ENCODE results near the gene HOXA2.
A peak's percentile ranks its signal among the peaks of the same experiment; 100 is the strongest.

The HOXA2 gene

GRCh38 chr7:27141137-27141922, 38.8 kb upstream of the HOXA2 start:
- DNase-seq (ENCODE audit: low read depth in 3 of 3) = no peak

GRCh38 chr7:27140126-27140857, 37.8 kb upstream of the HOXA2 start:
- no peak for DNase-seq (ENCODE audit: low read depth in 3 of 3)

GRCh38 chr7:27139334-27140125, 37.0 kb upstream of the HOXA2 start:
- no peak for DNase-seq (ENCODE audit: low read depth in 3 of 3)

GRCh38 chr7:27138985-27139333, 36.5 kb upstream of the HOXA2 start:
- no peak for DNase-seq (ENCODE audit: low read depth in 3 of 3)

GRCh38 chr7:27138472-27138871, 36.0 kb upstream of the HOXA2 start:
- no peak for DNase-seq (ENCODE audit: low read depth in 3 of 3)

GRCh38 chr7:27137640-27138315, 35.3 kb upstream of the HOXA2 start:
- DNase-seq (ENCODE audit: low read depth in 3 of 3) = no peak

GRCh38 chr7:27134392-27134791, 31.9 kb upstream of the HOXA2 start:
- no peak for DNase-seq (ENCODE audit: low read depth in 3 of 3)

- DNase-seq (ENCODE audit: low read depth in 3 of 3) = no peak
Measured at GRCh38 chr7:27133409-27134231, 31.1 kb upstream of the HOXA2 start.

GRCh38 chr7:27132978-27133377, 30.5 kb upstream of the HOXA2 start:
- DNase-seq (ENCODE audit: low read depth in 3 of 3) = no peak

GRCh38 chr7:27132214-27132613, 29.7 kb upstream of the HOXA2 start:
- DNase-seq (ENCODE audit: low read depth in 3 of 3) = no peak

- no peak for DNase-seq (ENCODE audit: low read depth in 3 of 3)
Measured at GRCh38 chr7:27131390-27131819, 28.9 kb upstream of the HOXA2 start.

GRCh38 chr7:27130540-27131389, 28.3 kb upstream of the HOXA2 start, which contains the start of gene HOXA4:
Gene HOXA4, minus strand, starts transcription at chr7:27130757. Its CDS starts 24 bp downstream, at chr7:27130733.
- DNase-seq (ENCODE audit: low read depth in 3 of 3) = peak; percentile 40 to 63 (median 55)

- DNase-seq (ENCODE audit: low read depth in 3 of 3) = no peak
Measured at GRCh38 chr7:27129729-27130539, 27.5 kb upstream of the HOXA2 start.

GRCh38 chr7:27128776-27129728, 26.6 kb upstream of the HOXA2 start:
- DNase-seq (ENCODE audit: low read depth in 3 of 3) = no peak

GRCh38 chr7:27128034-27128433, 25.6 kb upstream of the HOXA2 start:
- no peak for DNase-seq (ENCODE audit: low read depth in 3 of 3)

GRCh38 chr7:27126596-27127327, 24.3 kb upstream of the HOXA2 start:
- DNase-seq (ENCODE audit: low read depth in 3 of 3) = no peak

GRCh38 chr7:27125986-27126394, 23.5 kb upstream of the HOXA2 start:
- no peak for DNase-seq (ENCODE audit: low read depth in 3 of 3)
